HK-2 (cell line): ENCODE data around the gene BSCL2.
"Not testable (repeated sequence)": the region's sequence is repeated elsewhere in the genome, so short reads cannot be mapped to it uniquely, and the experiment has no call there.

Source experiments
- DNase-seq: peaks from one replicate; pipeline ENCODE4 v3.0.0-alpha.2; 2018; ENCODE audit not compliant: unreplicated experiment

Gene BSCL2

GRCh38 chr11:62688491-62688890, 18.7 kb downstream of the BSCL2 start:
- no peak for DNase-seq

GRCh38 chr11:62687508-62688396, 19.5 kb downstream of the BSCL2 start:
- no peak for DNase-seq

- no peak for DNase-seq
Measured at GRCh38 chr11:62682518-62682917, 24.7 kb downstream of the BSCL2 start.

- no peak for DNase-seq
Measured at GRCh38 chr11:62680825-62681240, 26.4 kb downstream of the BSCL2 start.

- peak; percentile 79 for DNase-seq
Measured at GRCh38 chr11:62678770-62679696, 28.2 kb downstream of the BSCL2 start, which contains the start of gene UBXN1. Gene UBXN1, minus strand, starts transcription at chr11:62679073. Its CDS starts 150 bp downstream, at chr11:62678923.

GRCh38 chr11:62678433-62678769, 28.8 kb downstream of the BSCL2 start:
- DNase-seq, result no peak

- no peak for DNase-seq
Measured at GRCh38 chr11:62677714-62678113, 29.5 kb downstream of the BSCL2 start.

GRCh38 chr11:62677156-62677555, 30.1 kb downstream of the BSCL2 start:
- DNase-seq, result no peak

- DNase-seq, result no peak
Measured at GRCh38 chr11:62676698-62677097, 30.5 kb downstream of the BSCL2 start.

GRCh38 chr11:62675415-62675814, 31.8 kb downstream of the BSCL2 start:
- not testable (repeated sequence) for DNase-seq

GRCh38 chr11:62673196-62673525, 34.1 kb downstream of the BSCL2 start:
- DNase-seq, result no peak

GRCh38 chr11:62671608-62672389, 35.4 kb downstream of the BSCL2 start, which contains the start of the genes LBHD1 and UQCC3:
Gene LBHD1, minus strand, starts transcription at chr11:62672267. Its CDS starts 2,236 bp downstream, at chr11:62670031.
Gene UQCC3, plus strand, starts transcription at chr11:62671673. Its CDS starts 73 bp downstream, at chr11:62671746.
- DNase-seq, result peak; percentile 81

- DNase-seq, result no peak
Measured at GRCh38 chr11:62671236-62671607, 36.0 kb downstream of the BSCL2 start.

- DNase-seq, result no peak
Measured at GRCh38 chr11:62669420-62670161, 37.6 kb downstream of the BSCL2 start.

GRCh38 chr11:62667460-62667859, 39.8 kb downstream of the BSCL2 start:
- no peak for DNase-seq

- no peak for DNase-seq
Measured at GRCh38 chr11:62666259-62666926, 40.8 kb downstream of the BSCL2 start.

GRCh38 chr11:62665599-62666258, 41.5 kb downstream of the BSCL2 start:
- peak; percentile 57 for DNase-seq

GRCh38 chr11:62665075-62665598, 42.1 kb downstream of the BSCL2 start, which contains the start of the genes C11orf98 and CSKMT:
Gene C11orf98, minus strand, starts transcription at chr11:62665210. Its CDS starts 41 bp downstream, at chr11:62665169.
Gene CSKMT, plus strand, starts transcription at chr11:62665312. Its CDS starts 568 bp downstream, at chr11:62665880.
- DNase-seq, result peak; percentile 93

- DNase-seq, result peak; percentile 48
Measured at GRCh38 chr11:62664405-62665074, 42.7 kb downstream of the BSCL2 start.
